OCI-M2 (cell line): ENCODE data around the gene PSEN2.
"Not testable (repeated sequence)": the region's sequence is repeated elsewhere in the genome, so short reads cannot be mapped to it uniquely, and the experiment has no call there.

Source experiments
- DNase-seq: peaks from one replicate; lab custom pipeline; 2025; ENCODE audit not compliant: unreplicated experiment; lab: John Stamatoyannopoulos, UW

The PSEN2 gene

GRCh38 chr1:226912587-226913176 is 42.3 kb downstream of the PSEN2 start:
- no peak for DNase-seq

DNA sequence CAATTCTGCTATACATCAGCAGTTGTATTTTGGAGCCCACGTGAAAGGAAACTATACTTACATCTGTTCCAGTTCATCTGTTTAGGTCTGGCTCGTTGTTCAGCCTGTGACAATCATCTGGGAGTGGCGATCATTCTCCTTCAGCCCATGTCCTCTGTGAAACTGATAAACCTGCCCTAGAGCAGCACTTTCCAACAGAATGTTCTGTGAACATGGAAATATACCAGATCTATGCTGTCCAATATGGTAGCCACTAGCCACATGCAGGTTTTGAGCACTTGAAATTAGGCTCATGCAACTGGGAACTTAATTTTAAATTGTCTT is 45.2 kb downstream of the PSEN2 start:
- no peak for DNase-seq

GRCh38 chr1:226916497-226916896 is 46.1 kb downstream of the PSEN2 start:
- DNase-seq: no peak

DNA sequence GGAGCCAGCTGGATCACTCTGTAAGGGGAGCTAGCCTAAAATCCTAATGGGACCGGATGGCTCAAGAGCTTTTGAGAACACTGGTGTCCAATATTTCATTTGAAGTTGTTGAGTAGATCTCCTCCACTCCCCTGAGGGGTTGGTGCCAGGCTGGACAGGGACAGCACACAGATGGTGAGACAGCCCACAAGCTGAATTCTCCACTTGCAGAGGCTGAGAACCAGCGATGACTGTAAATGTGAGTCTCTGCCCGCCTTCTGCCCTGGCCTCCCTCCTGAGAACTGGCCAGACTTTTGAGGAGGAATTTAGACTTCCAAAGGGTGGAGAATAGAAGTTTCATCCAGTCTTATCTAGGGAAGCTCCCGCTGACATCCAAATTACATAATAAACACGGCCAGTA is 49.2 kb downstream of the PSEN2 start:
- DNase-seq: no peak

DNA sequence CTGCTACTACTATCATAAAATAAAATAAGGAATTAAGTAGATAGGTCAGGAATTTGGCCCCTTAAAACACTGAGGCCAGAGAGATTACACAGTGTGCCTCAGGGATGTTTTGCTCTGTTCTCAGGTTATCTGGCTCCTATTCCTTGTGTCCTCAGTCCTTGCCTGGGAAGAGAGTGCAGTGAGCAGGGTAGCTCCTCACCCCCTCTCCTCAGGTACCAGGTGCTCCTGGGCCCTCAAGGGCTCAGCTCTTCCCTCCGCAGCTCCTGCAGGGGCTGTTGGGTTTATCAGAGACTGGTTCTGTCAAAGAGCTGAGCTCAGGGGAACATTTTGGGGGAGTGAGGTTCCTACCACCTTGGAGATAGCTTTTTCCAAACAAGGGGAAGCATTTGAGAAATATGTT is 49.6 kb downstream of the PSEN2 start:
- DNase-seq: no peak

GRCh38 chr1:226920446-226920894 is 50.1 kb downstream of the PSEN2 start:
- DNase-seq: no peak

DNA sequence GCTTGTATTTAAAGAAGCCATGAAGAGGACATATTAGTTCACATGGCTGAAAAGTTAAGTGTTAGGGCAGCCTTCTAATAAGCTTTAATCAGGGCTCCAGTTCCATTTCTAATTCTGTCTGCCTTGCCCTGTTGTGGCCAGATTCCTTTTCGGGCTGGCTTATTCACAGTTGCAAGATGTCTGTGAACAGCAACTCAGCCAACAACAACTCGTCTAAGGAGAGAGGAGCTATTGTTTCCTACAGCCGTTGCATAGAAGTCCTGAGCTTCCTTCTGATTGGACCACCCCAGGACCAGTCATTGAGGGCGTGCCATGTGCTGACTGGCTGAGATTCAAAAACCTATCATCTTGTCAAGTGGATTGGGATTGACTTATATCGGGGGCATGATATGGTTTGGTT is 51.1 kb downstream of the PSEN2 start:
- DNase-seq: no peak

- DNase-seq: not testable (repeated sequence)
Observed at GRCh38 chr1:226929260-226930111, 59.1 kb downstream of the PSEN2 start.

DNA sequence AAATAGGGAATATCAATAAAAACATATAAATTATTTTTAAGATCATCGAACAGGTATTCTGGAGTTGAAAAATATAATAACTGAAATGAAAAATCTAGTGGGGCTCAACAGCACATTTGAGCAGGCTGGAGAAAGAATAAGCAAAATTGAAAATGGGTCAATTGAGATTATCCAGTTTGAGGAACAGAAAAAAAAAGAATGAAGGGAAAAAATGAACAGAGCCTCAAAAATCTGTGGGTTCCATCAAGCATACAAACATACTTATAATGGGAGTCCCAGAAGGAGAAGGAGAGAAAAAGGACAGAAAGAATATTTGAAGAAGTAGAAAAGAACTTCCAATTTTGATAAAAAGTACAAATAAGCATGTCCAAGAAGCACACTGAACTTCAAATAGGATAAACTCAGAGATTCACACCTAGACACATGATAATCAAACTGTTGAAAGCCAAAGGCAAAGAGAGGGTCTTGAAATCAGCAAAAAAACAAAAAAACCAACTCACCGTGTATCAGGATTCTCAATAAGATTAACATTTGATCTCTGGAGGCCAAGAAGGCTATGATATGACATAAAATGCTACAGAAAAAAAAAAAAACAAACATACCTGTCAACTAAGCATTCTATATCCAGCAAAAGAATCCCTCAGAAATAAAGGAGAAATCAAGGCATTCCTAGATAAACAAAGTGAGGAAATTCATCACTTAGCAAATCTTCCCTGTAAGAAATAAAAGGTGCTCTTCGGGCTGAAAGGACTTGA is 64.2 kb downstream of the PSEN2 start:
- DNase-seq: no peak

- DNase-seq: no peak
Observed at GRCh38 chr1:226937940-226938725, 67.7 kb downstream of the PSEN2 start.

GRCh38 chr1:226938903-226939437 is 68.6 kb downstream of the PSEN2 start:
- no peak for DNase-seq

GRCh38 chr1:226939438-226940028 is 69.1 kb downstream of the PSEN2 start:
- no peak for DNase-seq

DNA sequence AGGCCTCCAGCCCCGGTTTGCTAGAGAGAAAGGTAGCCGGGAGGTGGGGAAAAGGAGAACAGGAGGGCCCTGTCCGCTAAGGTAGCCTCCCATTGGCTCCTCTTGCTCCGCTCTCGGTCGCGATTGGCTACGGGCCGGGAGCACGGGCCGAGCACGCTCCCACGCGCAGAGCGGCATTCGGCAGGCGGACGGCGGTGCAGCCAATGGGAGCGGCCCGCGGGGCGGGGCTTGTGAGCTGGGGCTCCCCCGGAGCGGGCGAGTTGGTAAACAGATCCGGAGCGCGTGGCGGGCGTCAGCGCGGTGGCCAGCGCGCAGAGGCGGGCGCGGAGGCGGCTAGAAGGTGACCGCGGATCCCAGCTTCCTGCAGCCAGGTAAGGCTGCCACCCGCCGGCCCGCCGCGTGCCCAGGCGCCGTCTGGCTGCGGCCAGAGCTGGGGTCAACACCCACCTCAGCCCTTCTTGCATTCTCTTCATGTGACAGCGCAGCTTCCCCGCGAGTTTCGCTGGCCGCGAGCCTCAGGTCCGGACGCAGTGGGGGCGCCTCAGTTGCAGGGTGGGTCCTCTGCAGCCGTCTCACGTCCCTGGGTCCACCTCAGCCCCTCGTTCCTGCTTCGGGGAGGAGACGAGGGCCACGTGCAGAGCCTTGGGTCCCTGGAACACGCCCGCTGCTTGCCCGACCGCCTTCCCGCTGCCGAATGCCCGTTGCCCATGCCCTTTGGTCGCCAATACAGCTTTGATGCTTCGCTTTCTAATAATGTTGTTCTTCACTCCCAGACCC is 69.8 kb downstream of the PSEN2 start, which contains the start of gene COQ8A:
TSS of gene COQ8A (plus strand) at position 266 of the 777 bp plus-strand sequence. CDS start 21,092 bp downstream, outside the sequence.
- peak; percentile 47 for DNase-seq

GRCh38 chr1:226940806-226941067 is 70.3 kb downstream of the PSEN2 start:
- DNase-seq: no peak

GRCh38 chr1:226942392-226942791 is 72.0 kb downstream of the PSEN2 start:
- DNase-seq: no peak

DNA sequence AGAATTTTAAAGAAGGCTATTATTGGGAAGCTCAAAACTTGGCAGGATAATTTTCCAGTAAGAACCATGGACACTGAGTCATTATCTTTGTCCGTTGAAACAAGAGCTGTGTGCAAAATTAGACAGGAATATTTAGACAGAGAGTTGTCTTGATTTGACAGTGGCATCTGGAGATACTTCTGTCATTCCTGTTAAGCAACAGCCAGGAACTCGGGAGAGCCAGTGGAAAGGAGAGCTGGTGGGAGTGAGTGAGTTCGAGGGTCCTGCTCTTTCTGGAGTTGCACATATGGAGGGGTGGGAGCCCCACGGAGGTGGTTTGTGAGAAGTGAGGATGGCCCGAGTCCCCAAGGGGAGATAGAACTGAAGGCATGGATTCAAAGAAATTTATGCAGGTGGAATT is 72.7 kb downstream of the PSEN2 start:
- DNase-seq: no peak

DNA sequence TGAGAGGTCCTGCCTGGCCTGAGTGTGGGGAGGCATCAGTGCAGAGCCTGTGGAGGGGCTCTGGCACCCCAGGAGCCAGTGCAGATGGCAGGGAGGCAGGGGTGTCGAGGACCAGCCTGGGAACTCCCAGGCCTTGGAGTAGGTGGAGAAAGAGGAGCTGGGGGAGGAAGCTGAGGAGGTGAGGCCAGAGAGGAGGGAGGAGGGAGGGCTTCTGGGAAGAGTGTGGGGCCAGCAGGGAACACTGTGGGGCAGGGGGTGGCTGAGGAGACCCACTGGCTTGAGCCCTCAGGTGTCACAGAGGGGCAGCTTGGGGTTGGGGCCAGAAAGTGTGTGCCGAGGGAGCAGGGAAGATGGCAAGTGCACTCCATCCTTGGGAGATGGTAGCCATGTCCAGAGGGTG is 73.5 kb downstream of the PSEN2 start:
- DNase-seq: no peak

DNA sequence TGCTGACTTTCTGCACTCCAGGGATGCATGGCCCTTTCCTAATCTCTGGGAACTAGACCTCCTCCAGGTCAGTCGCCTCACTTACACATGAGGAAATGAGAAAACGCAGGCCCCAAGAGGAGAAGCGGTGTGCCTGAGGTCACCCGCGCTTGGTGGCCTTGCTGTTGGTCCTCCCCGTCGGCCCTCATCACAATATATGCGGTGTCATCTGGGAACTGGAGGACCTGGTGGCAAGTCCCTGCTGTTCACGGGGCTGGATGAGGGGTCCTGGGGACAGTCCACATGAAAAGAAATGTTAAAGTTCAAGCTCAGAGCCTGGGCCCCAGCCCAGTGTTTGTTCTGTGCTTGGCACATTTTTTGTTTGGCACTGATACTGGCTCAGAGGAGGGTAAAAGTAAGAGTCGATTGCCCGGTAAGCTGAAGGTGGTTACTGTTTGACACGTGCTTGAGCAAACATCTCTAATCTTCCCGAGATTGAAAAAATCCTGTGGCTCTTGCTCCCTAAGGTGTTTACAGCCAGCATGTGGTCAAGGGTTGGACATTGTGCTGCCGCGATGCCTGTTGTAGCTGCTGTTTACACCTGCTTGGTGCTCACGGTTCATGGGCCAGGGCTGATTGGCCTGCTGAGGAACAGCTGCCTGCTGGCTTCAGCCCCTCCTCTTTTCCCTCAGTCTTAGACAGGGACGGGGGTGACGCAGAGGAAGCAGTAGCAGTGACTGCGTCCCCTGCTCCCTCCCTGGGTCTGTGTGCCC is 74.9 kb downstream of the PSEN2 start:
- DNase-seq: no peak
